Spinal cord (tissue), 10 donors: ENCODE results near the gene TSPAN3. TPM values are rescaled to one million over a fixed set of nuclear protein-coding genes. Genes with fewer than 3 reads are reported as not detected.
A peak's percentile ranks its signal among the peaks of the same experiment; 100 is the strongest.

ENCODE experiments used
- DNase-seq, 6 donors: peaks; one replicate each; pipeline versions ENCODE4 v3.0.0 to v3.0.0-alpha.2; 2013 to 2015; ENCODE audit warnings: low spot score in 6 of 6, low read depth in 4 of 6
- H3K27ac ChIP-seq: one replicate; pipeline ENCODE4 v1.5.1; 2013; ENCODE audit warnings: low read depth, low read length, control low read depth
- H3K27me3 ChIP-seq: one replicate; pipeline ENCODE4 v1.6.1; 2013; ENCODE audit warnings: low read length; ENCODE audit not compliant: control insufficient read depth, insufficient read depth
- H3K36me3 ChIP-seq: one replicate; pipeline ENCODE4 v1.6.1; 2013; ENCODE audit warnings: low read length; ENCODE audit not compliant: control insufficient read depth, insufficient read depth
- H3K4me1 ChIP-seq: one replicate; pipeline ENCODE4 v1.6.1; 2013; ENCODE audit warnings: low read length; ENCODE audit not compliant: control insufficient read depth, insufficient read depth
- H3K4me3 ChIP-seq: one replicate; pipeline ENCODE4 v1.5.1; 2013; ENCODE audit warnings: low read depth, low read length, control low read depth
- H3K9me3 ChIP-seq: one replicate; pipeline ENCODE4 v1.6.1; 2013; ENCODE audit warnings: low read length; ENCODE audit not compliant: control insufficient read depth, insufficient read depth
- WGBS: methylation state at CpG from one replicate; pipeline ENCODE4 v1.1.5; 2013; ENCODE audit warnings: missing lambda C conversion rate; ENCODE audit not compliant: insufficient coverage; 5-methylcytosine and 5-hydroxymethylcytosine counted together
- polyA plus RNA-seq, 2 donors: library from polyadenylated mRNA; unstranded; fragments of 120-200 nt; gene quantifications; one replicate each; pipeline ENCODE4 v1.2.1, GENCODE V29; 2013; ENCODE audit not compliant: insufficient read length in 2 of 2
- total RNA-seq, 2 donors: library from RNA; depleted of rRNA in 1 of 2; stranded (reverse); fragments of 120-200 nt in 1 of 2; fragments of >200 nt in 1 of 2; gene quantifications; one replicate each; pipeline versions ENCODE4 v1.2.3 to v1.2.4, GENCODE V29; 2013 to 2014
- donor health status: healthy.

Gene TSPAN3
- total and polyA plus RNA-seq, 4 donors = 391 to 639 (median 545) TPM

GRCh38 chr15:77071305-77072223 lies 655 bp upstream of the TSPAN3 start:
- Histone ChIP-seq H3K27ac (peak overlapping the region; percentile 11), H3K9me3 (no peaks in the 10 kb centered on the region), H3K36me3 (no peaks in the 10 kb centered on the region), H3K4me3 (no peak overlapping the region), H3K27me3 (no peaks in the 10 kb centered on the region), H3K4me1 (peaks cover 10% of the 10 kb centered on the region)
- no peak for DNase-seq
- 82% methylated on average over 9 of the region's 15 CpGs for WGBS

GRCh38 chr15:77070180-77070494 lies 772 bp downstream of the TSPAN3 start:
- H3K27me3 ChIP-seq = no peaks in the 10 kb centered on the region
- no peaks in the 10 kb centered on the region for H3K36me3 ChIP-seq
- peaks cover 4% of the 10 kb centered on the region for H3K4me1 ChIP-seq
- under 1% methylated on average over 18 of the region's 18 CpGs for WGBS
- peak overlapping the region; percentile 88 for H3K27ac ChIP-seq
- H3K9me3 ChIP-seq = no peaks in the 10 kb centered on the region
- peak overlapping the region; percentile 79 for H3K4me3 ChIP-seq
- DNase-seq = no peak

DNA sequence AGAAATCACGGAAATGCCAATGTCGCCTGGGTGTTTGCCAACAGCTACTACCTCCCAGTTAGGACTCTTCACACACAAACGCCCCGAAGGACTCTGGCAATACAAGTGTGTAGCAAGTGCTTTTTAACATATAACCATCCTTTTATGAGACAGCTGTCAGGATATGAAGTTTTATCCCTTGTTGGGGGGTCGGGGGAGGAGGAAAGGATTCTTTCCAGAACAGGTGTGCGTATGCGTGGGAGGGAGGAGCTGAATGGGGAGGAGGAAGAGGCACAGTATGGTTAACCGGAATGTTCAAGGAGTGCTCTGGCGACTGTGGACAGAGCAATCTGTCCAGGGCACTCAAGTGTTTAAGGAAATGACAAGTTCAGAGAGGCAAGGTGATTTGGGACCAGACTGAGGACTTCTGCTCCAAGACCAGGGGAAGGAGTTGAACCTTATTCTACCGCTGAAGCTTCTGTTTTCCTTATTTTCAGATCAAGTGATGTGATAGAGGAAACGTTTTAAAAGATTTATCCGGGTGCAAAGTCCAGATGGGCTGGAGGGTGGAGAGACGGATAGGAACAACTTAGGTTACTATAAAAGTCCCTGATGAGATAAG lies 1.3 kb downstream of the TSPAN3 start:
- DNase-seq = peak in 1 of 6 donors; percentile 43
- 16% methylated on average over 6 of the region's 13 CpGs for WGBS
- Histone ChIP-seq H3K4me3 (peak overlapping the region; percentile 79), H3K27me3 (no peaks in the 10 kb centered on the region), H3K36me3 (no peaks in the 10 kb centered on the region), H3K4me1 (peaks cover 3% of the 10 kb centered on the region), H3K27ac (peak overlapping the region; percentile 88), H3K9me3 (no peaks in the 10 kb centered on the region)

DNA sequence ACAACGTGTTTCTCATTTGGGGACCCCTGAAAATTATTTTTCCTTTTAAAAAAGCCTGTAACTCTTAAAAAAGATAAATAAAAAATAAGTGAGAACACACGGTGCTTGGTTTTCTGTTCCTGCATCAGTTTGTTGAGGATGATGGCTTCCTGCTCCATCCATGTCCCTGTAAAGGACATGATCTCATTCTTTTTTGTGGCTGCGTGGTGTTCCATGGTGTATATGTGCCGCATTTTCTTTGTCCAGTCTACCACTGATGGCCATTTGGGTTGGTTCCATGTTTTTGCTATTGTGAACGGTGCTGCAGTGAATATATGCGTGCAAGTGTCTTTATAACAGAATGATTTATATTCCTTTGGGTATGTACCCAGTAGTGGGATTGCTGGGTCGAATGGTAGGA lies 2.3 kb downstream of the TSPAN3 start:
- Histone ChIP-seq H3K4me1 (peaks cover 3% of the 10 kb centered on the region), H3K4me3 (no peak overlapping the region), H3K27ac (no peak overlapping the region), H3K9me3 (no peaks in the 10 kb centered on the region), H3K36me3 (no peaks in the 10 kb centered on the region), H3K27me3 (no peaks in the 10 kb centered on the region)
- no CpG with 5 or more reads among the region's 7 CpGs for WGBS
- DNase-seq = no peak

DNA sequence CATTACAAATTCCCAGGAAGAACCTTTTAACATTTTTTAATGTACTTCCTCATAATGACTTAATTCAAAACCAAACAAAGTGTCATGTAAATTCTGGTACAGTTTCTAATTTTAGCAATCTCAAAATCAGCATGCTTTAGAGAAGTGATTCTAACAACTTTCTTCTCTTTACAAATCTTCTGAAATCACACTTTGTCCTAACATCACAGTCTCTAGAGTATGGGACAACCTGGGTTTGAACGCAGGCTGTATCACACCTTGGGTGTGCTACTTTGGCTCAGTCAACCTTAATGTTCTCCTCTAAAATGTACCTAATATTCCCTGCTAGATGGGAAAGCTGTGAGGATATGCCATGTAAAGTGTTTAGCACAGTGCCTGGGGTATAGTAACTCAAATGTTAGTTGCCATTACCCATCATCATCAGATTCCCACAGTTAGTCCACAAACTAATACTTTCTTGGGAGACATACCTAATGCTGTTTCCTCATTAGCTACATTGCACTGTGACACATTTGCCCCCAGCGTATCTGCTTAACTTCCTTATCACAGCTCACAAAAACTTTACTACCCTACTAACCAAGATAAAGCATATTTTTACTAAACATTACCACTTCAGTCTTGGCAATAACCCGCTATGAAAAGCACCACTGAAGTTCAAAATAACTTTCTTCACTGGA lies 3.1 kb downstream of the TSPAN3 start:
- H3K4me3 ChIP-seq = no peak overlapping the region
- H3K27me3 ChIP-seq = no peaks in the 10 kb centered on the region
- 87% methylated on average over 1 of the region's 3 CpGs for WGBS
- H3K27ac ChIP-seq = no peak overlapping the region
- no peak for DNase-seq
- no peaks in the 10 kb centered on the region for H3K36me3 ChIP-seq
- peaks cover 3% of the 10 kb centered on the region for H3K4me1 ChIP-seq
- no peaks in the 10 kb centered on the region for H3K9me3 ChIP-seq

DNA sequence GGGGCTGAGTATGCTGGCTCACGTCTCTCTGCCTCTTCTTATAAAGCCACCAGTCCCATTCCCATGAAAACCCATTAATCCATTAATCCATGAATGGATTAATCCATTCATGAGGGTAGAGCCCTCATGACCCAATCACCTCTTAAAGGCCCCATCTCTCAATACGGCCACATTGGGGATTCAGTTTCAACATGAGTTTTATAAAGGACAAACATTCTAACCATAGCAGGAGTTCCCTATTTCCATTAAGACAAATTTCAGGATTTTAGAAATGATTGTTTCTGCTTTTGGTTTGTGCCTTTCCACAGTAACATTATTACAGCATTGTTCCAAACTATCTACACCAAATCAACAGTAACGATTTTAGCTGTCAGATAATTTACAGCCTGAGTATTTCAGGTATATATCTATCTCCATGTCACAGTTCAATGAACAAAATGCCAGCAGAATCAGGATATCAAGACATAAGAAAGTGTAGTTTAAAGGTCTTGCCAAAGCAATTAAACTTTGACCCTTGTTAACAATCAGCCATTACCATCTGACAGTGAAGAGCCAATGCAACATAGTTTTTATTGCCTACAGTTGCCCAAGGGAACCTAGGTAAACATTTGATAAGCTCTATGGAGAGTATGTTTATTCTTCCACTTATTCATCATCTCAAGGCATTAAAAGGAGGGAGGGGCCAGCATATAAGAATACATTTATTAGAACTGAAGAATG lies 3.8 kb downstream of the TSPAN3 start:
- Histone ChIP-seq H3K4me3 (no peak overlapping the region), H3K27ac (no peak overlapping the region), H3K36me3 (no peaks in the 10 kb centered on the region), H3K9me3 (no peaks in the 10 kb centered on the region), H3K27me3 (no peaks in the 10 kb centered on the region), H3K4me1 (peaks cover 3% of the 10 kb centered on the region)
- no peak for DNase-seq
- WGBS = no CpG with 5 or more reads among the region's 3 CpGs

DNA sequence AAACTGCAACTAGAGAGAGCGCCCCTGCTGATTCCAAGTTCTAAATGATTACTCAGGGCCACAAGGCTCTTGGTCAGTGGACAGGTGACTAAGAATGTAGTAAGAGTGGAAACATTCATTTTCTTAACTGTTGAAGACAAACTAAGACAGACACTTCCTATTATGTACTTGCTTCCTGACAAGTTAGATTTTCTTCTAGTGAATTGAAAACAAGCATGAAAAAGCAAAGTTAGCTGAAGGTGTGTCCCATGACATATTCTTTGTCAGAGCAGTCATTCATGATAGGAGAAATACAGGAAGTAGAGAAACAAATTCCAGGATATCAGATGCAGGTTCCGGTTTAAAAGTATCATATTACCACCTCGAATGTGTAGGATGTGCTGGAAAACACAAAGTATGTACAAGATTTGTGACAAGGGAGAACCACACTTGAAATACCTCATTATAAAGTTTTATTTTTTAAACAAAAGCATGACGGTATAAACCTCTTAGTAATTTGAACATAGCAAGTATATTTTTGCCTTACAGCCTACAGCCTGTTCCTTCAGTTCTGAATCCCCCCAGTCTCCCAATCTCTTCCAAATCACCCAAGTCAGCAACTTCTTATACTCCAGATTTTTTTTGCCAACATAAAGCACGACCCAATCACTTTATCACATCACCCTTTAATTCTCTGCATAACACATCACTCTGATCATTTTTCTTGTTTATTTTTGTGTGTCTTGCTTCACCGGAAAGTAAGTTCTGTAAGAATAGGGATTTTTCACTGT lies 6.2 kb downstream of the TSPAN3 start:
- Histone ChIP-seq H3K27me3 (no peaks in the 10 kb centered on the region), H3K4me1 (peaks cover 8% of the 10 kb centered on the region), H3K36me3 (no peaks in the 10 kb centered on the region), H3K9me3 (no peaks in the 10 kb centered on the region), H3K27ac (no peak overlapping the region), H3K4me3 (no peak overlapping the region)
- DNase-seq = no peak
- WGBS = no CpG with 5 or more reads among the region's 6 CpGs

DNA sequence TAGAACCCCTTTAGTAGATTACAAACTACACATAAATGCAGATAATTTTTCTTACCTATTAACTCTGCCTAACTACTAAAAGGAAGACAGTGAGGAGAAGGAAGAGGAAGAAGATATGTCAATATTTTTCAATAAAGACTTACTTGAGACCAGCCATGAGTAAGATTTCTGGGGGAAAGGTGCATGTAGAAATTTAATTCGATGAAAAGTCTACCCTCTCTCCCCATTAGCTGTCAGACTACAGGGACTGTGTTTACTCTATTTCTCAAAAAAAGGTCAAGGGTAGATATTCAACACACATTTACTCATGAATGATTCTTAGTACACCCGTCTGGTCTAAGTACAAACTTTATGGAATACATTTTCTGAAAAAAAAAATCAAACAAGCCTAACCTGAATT lies 6.8 kb downstream of the TSPAN3 start:
- no peaks in the 10 kb centered on the region for H3K27me3 ChIP-seq
- WGBS = no CpG with 5 or more reads among the region's 2 CpGs
- peaks cover 5% of the 10 kb centered on the region for H3K4me1 ChIP-seq
- H3K36me3 ChIP-seq = no peaks in the 10 kb centered on the region
- H3K4me3 ChIP-seq = no peak overlapping the region
- no peak overlapping the region for H3K27ac ChIP-seq
- no peaks in the 10 kb centered on the region for H3K9me3 ChIP-seq
- DNase-seq = no peak

DNA sequence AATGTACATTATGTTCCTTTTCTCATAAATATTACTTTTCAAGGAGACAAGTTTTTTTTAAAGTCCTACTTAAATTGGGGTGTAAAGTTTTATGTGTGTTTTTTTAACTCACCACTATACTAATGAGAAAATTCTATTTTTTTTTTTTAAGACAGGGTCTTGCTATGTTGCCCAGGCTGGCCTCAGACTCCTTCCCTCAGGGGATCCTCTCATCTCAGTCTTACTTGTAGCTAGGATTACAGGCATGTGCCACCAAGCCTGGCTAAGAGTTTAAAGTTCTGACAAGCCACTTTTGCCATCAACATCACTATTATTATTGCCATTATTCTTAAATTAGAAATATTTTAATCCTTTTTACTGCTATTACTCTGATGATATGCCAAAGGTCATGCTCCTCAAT lies 7.7 kb downstream of the TSPAN3 start:
- Histone ChIP-seq H3K4me3 (no peak overlapping the region), H3K9me3 (no peaks in the 10 kb centered on the region), H3K27me3 (no peaks in the 10 kb centered on the region), H3K27ac (no peak overlapping the region), H3K36me3 (no peaks in the 10 kb centered on the region), H3K4me1 (peaks cover 5% of the 10 kb centered on the region)
- DNase-seq = no peak
